Measurements from ENCODE around the gene LY6G6C. TPM values are rescaled to one million over a fixed set of nuclear protein-coding genes. Genes with fewer than 3 reads are reported as not detected.
A peak's percentile ranks its signal among the peaks of the same experiment; 100 is the strongest.

LY6G6C gene
- polyA plus RNA-seq, 1 donor: 0.62 TPM

- DNase-seq (ENCODE audit: low read depth): no peak
These were observed 14.9 kb downstream of the LY6G6C start, which contains the start of gene LY6G6F for GRCh38 chr6:31706599-31706998. Gene LY6G6F (plus strand): TSS chr6:31706866. CDS start chr6:31706907, 41 bp downstream.

GRCh38 chr6:31705931-31706330, 15.6 kb downstream of the LY6G6C start:
- no peak for DNase-seq (ENCODE audit: low read depth)

GRCh38 chr6:31702819-31703716, 18.5 kb downstream of the LY6G6C start, which contains the start of gene ABHD16A:
Gene ABHD16A (minus strand): TSS chr6:31703324. CDS start chr6:31703281, 43 bp downstream.
- DNase-seq (ENCODE audit: low read depth): peak; percentile 99

GRCh38 chr6:31702405-31702818, 19.1 kb downstream of the LY6G6C start:
- no peak for DNase-seq (ENCODE audit: low read depth)

- DNase-seq (ENCODE audit: low read depth): no peak
These were observed 19.7 kb downstream of the LY6G6C start for GRCh38 chr6:31701666-31702404.

- DNase-seq (ENCODE audit: low read depth): no peak
These were observed 20.7 kb downstream of the LY6G6C start for GRCh38 chr6:31700740-31701401.

GRCh38 chr6:31697555-31697954, 24.0 kb downstream of the LY6G6C start:
- DNase-seq (ENCODE audit: low read depth): no peak

- no peak for DNase-seq (ENCODE audit: low read depth)
These were observed 28.0 kb downstream of the LY6G6C start for GRCh38 chr6:31693535-31693934.

GRCh38 chr6:31692886-31693285, 28.7 kb downstream of the LY6G6C start:
- DNase-seq (ENCODE audit: low read depth): no peak

- DNase-seq (ENCODE audit: low read depth): no peak
These were observed 29.2 kb downstream of the LY6G6C start for GRCh38 chr6:31692353-31692752.

GRCh38 chr6:31691564-31692108, 29.9 kb downstream of the LY6G6C start:
- no peak for DNase-seq (ENCODE audit: low read depth)

GRCh38 chr6:31691078-31691463, 30.5 kb downstream of the LY6G6C start:
- no peak for DNase-seq (ENCODE audit: low read depth)

GRCh38 chr6:31690231-31691077, 31.1 kb downstream of the LY6G6C start:
- DNase-seq (ENCODE audit: low read depth): no peak

- no peak for DNase-seq (ENCODE audit: low read depth)
These were observed 32.1 kb downstream of the LY6G6C start for GRCh38 chr6:31689249-31690110.

- no peak for DNase-seq (ENCODE audit: low read depth)
These were observed 33.5 kb downstream of the LY6G6C start for GRCh38 chr6:31687860-31688693.

- no peak for DNase-seq (ENCODE audit: low read depth)
These were observed 34.2 kb downstream of the LY6G6C start for GRCh38 chr6:31687321-31687720.

GRCh38 chr6:31686483-31686882, 35.1 kb downstream of the LY6G6C start:
- DNase-seq (ENCODE audit: low read depth): no peak

GRCh38 chr6:31683591-31683990, 38.0 kb downstream of the LY6G6C start:
- no peak for DNase-seq (ENCODE audit: low read depth)

GRCh38 chr6:31681135-31681671, 40.3 kb downstream of the LY6G6C start:
- DNase-seq (ENCODE audit: low read depth): no peak

Measured in forelimb muscle (tissue), 1 donor.